Activated CD8-positive, alpha-beta memory T cell treated with anti-CD3 and anti-CD28 coated beads for 1 hour (primary cell): ENCODE results near the gene MICU1.
"Not testable (repeated sequence)": the region's sequence is repeated elsewhere in the genome, so short reads cannot be mapped to it uniquely, and the experiment has no call there.

Source experiments
- DNase-seq, 2 donors: peaks; one replicate each; pipeline ENCODE4 v3.0.0-alpha.2; 2020; ENCODE audit warnings: low read depth in 1 of 2; ENCODE audit errors: extremely low read depth in 1 of 2

Gene MICU1

DNA sequence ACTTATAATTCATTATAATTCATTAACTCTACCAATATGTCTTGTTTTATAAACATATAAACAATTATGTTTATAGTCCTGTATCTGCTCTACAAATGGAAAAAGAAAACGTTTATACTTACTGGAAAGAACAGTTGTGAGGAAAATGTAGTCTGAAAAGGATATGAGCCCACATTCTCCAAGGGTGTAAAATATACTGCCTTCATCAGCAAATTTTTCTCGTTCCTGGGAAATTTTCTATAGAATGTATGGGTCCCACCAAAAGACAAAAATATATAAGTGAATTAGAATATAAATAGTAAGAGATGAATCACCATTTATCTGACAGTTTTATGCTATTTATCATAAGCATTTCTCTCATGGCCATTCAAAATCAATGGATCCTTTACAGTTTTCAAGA is 117.8 kb downstream of the MICU1 start:
- DNase-seq: no peak

DNA sequence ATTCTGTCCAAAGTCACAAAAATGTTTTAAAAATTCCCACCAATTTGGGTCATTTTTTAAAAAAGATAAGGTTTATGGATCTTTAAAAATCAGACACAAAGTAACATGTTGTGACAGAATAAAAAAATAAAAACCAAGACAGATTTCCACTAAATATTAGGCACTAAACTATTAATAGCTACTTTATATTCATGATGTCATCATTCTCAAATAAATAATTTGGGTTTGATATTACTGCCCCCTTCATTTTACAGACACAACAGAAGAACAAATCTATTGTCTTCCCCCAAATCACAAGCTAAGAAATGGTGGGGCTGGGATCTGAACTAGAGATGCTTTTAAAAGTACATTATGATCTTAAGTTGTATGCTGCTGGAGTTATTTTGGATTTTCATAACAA is 119.4 kb downstream of the MICU1 start:
- no peak for DNase-seq

DNA sequence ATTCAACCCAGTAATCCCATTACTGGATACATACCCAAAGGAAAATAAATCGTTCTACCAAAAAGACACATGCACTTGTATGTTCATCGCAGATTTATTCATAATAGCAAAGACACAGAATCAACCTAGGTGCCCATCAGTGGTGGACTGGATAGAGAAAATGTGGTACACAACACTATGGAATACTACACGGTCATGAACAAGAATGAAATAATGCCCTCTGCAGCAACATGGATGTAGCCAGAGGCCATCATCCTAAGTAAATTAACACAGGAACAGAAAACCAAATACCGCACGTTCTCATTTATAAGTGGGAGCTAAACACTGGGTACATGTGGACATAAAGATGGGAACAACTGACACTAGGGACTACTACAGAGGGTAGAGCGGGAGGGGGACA is 120.4 kb downstream of the MICU1 start:
- DNase-seq: no peak

DNA sequence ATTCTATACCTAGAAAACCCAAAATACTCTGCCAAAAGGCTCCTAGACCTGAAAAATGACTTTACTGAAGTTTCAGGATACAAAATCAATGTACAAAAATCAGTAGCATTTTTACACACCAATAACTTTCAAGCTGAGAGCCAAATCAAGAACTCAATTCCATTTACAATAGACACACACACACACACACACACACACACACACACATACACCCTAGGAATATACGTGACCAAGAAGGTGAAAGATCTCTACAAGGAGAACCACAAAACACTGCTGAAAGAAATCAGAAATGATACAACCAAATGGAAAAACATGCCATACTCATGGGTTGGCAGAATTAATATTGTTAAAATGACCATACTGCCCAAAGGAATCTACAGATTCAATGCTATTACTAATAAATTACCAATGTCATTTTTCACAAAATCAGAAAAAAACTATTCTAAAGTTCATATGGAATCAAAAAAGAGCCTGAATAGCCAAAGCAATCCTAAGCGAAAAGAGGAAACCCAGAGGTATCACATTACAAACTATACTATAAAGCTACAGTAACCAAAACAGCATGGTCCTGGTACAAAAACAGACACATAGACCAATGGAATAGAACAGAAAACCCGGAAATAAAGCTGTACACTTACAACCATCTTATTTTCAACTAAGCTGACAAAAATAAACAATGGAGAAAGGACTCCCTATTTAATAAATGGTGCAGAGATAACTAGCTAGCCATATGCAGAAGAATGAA is 122.0 kb downstream of the MICU1 start:
- DNase-seq: no peak

DNA sequence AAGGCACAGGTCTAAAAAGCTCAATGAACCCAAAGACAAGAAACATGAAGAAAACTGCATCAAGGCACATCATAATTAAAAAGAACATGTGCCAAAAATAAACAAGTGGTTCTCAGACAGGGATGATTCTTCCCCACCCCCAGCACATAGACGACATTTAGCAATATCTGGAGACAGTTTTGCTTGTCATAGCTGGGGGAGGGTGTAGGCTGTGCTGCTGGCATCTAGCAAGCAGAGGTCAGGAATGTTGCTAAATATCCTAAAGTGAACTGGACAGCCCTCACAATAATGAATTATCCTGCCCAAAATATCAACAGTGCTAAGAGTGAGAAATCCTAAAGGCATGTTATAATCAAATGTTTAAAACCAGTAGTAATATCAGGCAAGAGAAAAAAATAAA is 122.6 kb downstream of the MICU1 start:
- DNase-seq: no peak

DNA sequence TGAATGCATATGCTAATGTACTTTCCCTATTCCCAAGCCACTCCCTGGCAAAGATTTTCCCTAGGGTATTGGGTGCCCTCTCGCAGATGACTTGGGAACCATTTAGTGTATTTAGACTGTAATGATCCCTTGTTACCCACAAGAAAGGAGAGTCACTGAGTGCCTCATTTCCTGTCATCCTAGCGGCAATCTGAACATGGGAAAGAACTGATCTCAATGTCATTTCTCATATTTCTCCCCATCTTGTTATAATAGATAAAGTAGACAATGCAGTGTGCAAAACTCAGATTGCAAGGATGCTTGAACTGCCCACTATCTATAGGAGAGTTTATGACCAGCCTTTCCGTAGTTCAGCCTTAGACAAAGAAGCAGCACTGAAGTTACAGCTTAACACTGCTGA is 123.3 kb downstream of the MICU1 start:
- DNase-seq: no peak

DNA sequence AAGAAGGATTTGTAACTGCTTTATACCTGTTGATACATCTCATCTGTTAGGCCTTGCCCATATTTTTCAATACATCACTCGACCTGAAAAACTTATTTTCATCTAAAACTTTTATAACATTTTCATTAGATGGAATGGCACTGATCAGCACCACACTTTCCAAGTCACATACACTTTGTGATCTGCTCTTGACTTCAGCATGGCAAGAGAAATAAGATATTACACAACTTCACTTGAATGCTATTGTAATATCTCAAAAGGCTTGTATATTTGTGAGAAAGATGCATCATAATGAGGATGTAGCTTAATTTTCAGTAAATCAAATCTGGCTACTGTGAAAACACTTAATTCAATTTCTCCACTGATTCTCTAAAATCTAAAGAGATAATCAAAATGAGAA is 126.2 kb downstream of the MICU1 start:
- no peak for DNase-seq

DNA sequence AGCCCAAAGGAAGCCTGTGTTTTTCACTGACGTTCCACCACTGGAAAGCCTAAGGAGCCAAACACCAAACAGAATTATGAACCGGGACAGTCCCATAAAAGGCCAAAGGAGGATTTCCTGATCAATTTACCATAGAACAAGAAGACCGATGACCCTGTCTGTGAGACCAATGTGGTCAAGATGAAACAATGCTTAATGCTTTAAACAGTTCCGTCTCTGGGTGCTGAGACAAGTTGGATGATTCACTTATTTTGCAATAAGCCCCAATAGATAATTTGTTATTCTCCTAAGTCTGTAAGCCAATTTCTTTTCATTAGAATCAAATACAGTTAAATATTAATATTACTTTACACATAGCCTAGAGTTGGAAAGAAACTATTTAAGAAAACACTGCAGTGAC is 134.9 kb downstream of the MICU1 start:
- no peak for DNase-seq

DNA sequence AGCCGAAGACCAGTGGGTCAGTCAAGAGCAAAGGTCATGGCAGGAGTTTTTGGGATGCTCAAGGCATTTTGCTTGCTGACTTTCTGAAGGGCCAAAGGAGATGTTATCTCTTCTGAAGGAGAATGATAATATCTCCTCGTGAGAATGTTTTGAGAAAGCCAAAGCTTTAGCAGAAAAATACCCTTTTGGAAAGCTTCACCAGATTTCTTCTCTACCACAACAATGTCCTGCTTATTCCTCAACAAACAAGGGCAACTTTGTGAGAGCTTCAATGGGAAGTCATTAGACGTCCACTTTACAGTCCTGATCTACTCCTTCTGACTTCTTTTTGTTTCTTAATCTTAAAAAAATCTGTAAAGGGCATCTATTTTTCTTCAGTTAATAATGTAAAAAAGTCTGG is 138.4 kb downstream of the MICU1 start:
- no peak for DNase-seq

DNA sequence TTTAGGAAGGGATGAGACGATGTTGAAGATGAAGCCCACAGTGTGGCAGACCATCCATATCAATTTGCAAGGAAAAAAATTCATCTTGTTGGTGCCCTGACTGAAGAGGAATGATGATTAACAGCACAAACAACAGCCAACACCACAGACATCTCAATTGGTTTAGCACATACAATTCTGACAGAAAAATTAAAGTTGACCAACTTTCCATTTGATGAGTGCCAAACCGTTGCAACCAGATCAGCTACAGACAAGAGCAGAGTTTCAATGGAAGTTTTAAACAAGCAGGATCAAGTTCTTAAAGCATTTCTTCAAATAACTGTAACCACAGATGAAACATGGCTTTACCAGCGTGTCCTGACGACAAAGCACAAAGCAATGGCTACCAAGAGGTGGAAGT is 138.8 kb downstream of the MICU1 start:
- no peak for DNase-seq

DNA sequence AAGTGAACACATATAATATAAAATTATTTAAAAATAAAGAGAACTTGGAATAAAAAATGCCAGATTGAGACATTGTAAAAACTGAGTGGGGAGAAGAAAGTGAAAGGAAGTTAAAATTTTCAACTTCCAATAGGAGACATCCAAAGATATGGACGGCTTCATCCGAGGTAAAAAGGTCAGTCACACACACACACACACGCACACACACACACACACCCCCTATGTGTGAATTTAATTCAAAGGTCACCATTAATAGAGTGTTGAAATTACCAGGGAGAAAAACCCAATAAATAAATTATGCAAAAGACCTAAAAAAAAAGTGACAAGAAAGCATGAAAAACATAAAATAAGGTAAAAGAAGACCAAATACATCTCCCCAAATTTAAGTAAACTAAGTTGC is 140.2 kb downstream of the MICU1 start:
- DNase-seq: no peak

DNA sequence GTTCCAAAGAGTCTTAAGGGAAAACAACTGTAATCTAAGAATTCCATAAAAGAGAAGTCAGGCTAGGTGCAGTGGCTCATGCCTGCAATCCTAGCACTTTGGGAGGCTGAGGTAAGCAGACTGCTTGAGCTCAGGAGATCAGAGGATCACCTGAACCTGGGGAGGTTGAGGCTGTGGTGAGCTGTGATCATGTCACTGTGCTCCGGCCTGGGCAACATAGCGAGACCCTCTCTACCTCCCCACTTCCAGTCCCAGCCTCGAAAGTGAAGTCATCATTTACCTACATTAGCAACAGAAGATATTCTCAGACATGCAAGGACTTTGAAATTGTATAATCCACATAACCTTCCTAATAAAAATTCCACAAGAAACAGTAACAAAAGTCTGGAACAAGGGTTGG is 141.4 kb downstream of the MICU1 start:
- DNase-seq: no peak

DNA sequence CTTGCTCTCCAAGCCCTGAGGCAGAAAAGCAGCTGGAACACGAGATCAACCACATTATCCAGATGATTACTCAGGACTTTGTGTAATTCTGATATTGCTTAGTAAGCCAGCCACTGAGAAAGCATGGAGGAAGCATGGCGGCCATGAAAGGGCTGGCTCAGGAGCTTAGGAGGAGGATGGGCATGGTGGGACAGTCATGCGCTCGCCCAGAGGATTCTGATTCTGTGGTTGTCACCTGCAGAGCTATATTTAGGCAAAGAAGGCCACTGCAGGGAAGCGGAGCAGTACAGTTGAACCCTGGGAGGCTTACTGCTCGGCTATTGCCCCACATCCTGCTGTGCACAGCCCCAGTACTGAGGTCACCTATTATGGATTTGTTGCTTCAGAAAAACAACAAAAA is 142.4 kb downstream of the MICU1 start:
- no peak for DNase-seq

DNA sequence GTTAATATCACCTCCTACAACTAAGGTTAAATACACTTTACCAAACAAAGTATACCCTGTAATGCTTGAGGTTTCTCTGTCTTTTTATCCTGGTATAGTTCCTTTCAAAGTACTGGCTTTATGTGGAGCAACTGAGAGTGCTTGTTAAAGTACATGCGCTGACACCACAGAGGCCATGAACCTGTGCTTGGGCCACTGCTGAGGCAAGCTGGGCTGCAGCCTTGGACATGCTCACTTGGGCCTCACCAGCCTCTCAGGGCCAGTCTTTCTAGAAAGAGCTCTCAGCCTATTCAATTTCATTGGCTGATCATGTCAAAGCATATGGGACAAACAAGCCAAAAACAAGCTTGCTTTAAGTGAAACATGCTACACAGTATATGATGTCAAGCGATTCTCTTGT is 145.0 kb downstream of the MICU1 start:
- DNase-seq: no peak

DNA sequence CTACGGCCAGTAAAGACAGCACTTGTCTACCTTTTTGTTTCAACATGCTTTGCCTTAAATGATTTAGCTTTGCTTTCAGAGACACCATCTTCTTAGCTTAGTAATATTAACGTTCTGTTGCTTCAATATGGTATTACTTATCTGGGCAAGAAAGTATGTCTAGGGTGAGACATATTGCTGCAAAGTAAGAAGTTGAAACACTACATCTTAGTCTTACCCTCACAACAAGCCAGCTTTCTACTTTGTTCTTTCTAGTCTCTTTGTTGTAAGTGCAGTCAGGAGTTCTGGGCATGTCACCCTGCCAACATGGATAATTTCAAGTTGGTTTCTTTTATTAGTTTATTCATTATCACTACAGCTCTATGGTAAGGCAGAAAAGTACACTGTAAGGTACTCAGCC is 148.4 kb downstream of the MICU1 start:
- DNase-seq: no peak

DNA sequence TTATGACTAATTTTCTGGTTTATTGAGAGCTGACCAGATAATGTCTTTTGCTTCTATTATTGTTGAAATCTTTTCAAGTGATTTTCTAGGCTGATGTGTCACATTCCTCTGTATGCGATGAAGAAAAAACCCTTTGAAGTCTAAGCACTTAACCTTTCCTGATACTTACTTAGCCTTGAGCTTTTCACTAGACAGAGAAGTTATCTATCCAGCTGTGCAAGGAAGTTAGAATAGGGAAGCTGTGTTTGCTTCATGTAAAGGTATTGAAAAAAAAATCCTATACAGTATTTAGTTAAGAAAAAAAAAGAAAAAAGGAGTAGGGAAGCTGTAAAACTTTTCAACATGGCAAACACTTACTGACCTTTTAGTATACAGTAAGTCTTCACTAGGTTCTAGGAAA is 153.6 kb downstream of the MICU1 start:
- DNase-seq: no peak

DNA sequence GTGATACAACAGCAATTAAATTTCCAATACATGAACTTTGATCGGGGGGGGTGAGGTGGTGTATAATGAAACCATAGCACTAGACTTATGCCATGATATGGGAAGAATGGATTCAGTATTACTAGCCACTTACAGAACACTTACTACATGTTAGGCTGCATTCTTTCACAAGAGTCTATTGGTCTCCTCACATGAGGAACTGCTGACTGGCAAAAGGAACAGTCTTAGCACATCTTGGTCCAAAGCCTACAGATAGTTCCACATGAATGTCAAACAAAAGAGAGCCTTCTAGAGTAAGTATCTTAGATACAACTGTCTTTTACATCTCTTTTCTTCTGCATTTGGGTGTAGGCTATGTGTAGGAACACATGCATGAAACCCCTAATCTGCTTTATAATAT is 155.2 kb downstream of the MICU1 start:
- no peak for DNase-seq

DNA sequence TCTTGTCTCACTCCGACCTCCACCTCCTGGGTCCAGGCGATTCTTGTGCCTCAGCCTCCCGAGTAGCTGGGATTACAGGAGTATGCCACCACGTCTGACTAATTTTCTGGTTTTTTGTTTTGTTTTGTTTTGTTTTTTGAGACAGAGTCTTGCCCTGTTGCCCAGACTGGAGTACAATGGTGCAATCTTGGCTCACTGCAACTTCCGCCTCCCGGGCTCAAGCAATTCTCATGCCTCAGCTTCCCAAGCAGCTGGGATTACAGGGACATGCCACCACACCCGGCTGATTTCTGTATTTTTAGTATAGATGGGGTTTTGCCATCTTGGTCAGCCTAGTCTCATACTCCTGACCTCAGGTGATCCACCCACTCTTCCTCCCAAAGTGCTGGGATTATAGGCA is 158.8 kb downstream of the MICU1 start:
- not testable (repeated sequence) for DNase-seq

DNA sequence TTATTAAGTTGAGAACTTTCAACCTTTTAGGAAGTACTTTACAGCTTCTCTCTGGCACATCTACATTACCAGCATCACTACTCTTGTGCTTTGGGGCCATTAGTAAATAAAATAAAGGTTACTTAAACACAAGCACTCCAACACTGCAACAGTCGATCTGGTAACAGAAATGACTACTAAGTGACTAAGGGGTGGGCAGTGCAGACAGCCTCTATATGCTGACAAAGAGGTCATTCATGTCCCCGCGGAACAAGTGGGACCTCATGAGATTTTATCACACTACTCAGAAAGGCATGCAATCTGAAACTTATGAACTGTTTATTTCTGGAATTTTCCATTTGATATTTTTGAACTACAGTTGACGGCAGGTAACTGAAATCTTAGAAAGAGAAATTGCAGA is 159.9 kb downstream of the MICU1 start:
- DNase-seq: no peak

DNA sequence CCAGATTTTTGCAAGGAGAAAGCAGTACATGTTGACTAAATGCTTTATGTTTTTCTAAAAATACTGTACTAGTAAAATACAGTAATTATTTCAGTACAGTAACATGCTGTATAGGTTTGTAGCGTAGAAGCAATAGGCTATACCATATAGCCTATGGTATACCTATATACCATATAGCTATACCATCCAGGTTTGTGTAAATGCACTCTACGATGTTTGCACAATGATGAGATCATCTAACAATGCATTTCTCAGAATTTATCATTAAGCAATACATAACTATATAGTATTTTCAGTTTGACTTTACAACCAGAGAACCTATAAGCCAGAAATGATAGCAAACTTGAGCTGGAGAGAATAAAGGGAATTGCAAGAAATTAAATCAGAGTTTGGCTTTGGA is 161.4 kb downstream of the MICU1 start:
- DNase-seq: no peak

DNA sequence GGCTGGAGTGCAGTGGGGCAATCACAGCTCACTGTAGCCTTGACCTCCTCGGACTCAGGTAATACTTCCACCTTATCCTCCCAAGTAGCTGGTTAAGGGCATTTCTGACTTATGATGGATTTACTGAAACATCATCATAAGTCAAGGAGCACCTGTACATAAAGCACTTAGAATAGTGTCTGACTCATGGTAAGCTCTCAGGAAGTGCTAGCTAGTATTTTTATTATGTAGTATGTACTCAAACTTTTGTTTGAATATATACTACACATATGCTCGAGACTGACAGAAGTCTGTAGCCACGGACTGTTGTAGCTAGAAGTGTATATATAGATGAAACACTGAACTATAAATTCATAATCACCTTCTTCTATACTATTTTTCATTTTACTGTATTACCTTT is 163.6 kb downstream of the MICU1 start:
- DNase-seq: no peak

DNA sequence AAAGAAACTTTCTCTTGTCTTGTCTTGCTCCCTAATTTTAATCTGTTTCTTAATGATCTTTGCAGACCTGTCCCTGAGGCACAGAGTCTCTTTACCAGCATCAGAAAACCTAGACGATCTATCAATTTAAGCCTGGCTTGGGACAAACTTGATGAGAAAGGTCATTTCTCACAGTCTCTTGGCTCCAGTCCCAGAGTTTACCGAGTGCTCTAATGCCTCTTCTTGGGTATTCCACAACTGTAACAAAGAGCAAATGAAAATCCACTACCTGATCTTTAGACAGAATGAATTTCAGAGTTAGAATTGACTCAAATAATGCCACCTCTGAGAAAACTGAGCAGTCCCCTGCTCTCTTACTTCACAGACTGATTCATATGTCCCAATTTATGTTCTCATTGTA is 164.8 kb downstream of the MICU1 start:
- no peak for DNase-seq

DNA sequence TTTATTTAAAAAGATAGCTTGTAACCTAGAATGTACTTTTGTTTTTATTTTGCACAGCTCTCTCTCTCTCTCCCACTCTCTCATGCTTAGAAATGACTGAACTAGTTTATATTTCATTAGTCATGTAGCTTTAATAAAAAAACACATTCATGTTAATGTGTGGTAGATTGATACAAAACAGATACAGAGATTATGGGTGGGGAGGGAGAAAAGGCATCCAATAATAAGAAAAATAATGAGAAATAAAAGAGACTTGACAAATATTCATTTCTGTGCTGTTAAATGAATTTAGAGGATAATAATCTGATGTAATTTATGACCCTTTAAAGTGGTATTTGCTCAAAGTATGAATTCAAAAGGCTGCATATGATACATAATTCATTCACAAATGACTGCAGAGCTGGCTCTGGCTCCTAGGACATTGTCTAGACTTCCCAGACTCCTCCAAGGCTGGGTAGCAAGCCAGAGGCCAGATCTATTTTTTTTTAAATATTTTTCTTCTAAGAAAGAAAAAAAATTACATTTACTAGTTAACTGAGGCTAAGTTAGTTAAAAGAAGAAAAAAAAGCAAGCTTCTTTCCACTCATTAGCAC is 165.5 kb downstream of the MICU1 start:
- no peak for DNase-seq
